ENCODE results near the gene CCDC144A.
"Not testable (repeated sequence)": the region's sequence is repeated elsewhere in the genome, so short reads cannot be mapped to it uniquely, and the experiment has no call there.

The CCDC144A gene

DNA sequence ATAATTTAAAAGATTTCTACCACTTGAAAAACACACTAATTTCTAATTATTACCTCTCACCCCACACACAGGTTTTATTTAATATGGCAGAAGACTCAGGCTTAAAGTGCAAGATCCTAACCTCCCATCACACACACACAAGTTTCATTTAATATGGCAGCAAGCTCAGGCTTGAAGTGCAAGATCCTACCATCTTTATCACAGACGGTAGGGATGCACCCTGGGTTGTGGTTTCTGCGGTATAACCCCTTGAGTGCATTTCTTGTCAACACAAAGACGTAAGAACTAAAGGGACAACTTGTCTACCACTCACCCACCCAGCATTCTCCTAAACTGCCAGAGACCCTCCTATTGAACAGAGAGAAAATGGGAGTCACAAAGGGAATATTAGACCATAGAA lies 68.1 kb downstream of the CCDC144A start:
- DNase-seq = not testable (repeated sequence)

DNA sequence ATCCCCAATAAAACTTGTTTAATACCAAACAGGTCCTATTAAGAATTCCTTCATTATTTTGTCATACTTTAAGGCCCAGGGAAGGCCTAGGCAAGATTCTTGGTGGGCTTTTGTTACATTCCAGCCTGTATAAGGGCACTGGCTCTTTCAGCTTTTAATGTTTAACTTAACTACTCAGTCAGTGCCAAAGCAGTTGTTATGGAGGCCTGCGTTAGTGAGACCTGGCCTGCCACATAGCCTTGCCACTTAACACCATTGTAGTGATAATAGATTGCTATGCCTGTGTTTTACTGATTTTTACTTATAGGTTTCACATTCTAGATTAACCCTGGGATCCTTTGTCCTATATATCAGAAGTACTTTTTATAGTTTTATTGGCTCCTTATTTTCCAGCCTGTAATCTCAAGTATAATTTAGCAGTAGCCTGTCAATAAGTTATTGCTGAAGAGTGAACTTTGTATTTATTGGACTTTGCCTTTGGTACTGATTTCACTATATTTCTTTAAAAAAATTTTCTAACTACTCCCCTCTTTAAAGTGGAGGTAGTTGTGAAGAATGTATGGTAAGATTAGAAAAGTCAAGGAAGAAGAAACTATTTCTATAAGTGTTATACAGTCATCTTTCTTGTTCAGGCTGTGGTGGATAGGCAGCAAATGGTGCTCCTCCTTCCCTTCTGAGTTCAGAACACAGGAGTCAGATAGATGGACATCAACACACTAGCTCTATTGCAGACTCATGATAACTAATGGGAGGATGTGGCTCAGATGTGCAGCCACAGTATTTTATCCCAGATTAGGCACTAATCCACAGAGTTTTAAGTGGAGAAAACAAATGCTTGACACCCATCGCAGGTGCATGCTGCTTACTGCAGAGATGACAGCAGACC lies 78.5 kb downstream of the CCDC144A start:
- DNase-seq = not testable (repeated sequence)

DNA sequence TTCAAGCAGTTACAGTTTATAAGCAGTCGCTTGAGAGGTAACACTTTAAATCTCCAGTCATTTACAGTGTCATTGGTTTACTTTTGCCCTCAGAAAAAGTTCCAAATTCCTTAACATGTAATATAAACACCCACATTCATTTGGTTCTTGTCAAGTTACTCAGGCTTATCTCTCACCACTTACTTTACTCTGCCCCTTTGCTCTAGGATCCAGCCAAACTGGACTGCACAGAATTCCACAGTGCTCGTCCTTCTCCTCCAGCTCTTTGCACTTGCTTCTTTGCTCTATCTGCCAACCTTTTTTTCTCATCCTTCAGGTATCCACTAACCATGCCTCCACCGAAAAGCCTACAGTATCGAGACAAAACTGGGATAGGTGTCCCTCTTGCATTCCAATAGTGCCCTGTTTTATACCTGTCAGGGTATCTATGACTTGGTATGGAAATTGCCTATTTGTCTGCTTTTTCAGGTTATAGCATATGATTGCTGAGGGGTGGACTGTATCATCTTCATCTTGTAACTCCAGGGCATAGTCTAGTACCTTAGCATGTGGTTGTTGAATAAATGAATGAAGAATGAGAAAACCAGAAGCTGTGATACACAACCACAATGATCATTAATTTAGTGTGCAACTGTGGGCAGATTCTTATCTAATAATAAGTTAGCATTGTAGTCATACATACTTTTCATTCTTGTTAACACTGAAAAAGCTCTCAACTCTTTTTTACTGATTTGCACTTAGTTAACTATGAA lies 82.5 kb downstream of the CCDC144A start:
- DNase-seq = not testable (repeated sequence)

DNA sequence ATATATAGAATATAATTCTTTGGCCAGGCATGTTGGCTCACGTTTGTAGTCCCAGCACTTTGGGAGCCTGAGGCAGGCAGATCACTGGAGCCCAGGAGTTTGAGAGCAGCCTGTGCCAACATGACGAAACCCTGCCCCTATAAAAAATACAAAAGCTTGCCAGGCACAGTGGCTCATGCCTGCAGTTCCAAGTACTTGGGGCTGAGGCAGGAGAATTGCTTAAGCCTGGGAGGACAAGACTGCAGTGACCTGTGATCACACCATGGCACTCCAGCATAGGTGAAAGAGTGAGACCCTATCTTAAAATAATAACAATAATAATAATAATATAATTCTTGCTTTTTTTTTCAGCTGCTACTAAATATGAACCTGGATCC lies 83.1 kb downstream of the CCDC144A start:
- DNase-seq = not testable (repeated sequence)

DNA sequence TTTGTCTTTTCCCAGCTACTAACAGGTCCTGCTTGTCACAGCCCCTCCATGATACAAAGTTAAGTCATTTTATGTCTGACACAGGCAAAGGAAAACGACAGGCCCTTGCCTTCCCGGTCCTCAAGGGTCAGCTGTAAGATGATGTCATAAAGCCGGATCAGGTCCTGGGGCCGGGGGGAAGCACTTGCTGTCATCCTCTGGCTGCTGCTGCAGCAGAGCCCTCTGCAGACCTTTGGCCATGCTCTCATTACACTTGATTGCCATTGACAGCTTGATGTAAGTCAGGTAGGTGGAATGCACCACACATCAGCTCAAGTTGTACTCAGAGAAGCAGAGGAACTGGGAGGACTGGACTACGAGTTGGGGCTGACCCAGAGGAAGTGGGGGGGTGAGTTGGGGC lies 97.8 kb downstream of the CCDC144A start:
- DNase-seq = not testable (repeated sequence)

DNA sequence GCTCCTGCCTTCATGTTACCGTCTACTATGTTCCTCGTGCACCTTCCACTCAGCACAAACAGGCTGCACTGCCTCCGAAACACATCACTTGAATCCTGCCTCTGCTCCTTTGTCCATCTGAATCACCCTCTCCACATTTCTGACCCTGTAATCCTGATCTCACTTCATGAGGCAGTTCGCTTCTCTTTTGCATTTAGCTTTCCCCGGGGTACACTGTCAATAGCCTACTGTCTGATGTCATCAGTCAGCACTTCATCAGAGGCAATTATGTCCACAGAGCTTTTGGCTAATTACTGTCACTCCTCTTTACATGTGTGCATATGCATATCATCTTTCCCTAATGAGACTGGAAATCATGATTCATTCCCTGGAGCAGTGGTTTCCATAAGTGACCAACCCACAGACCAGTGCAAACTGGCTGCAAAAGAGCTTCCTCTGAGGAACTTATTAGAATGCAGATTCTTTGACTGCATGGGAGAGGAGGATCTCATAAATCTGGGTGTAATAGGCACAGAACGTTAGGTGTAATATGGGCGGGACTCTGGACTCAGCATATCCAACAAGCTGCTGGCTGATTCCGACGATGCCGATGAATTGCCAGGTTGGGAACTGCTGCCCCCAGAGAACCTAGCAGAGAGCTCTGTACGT lies 99.0 kb downstream of the CCDC144A start:
- DNase-seq = not testable (repeated sequence)

DNA sequence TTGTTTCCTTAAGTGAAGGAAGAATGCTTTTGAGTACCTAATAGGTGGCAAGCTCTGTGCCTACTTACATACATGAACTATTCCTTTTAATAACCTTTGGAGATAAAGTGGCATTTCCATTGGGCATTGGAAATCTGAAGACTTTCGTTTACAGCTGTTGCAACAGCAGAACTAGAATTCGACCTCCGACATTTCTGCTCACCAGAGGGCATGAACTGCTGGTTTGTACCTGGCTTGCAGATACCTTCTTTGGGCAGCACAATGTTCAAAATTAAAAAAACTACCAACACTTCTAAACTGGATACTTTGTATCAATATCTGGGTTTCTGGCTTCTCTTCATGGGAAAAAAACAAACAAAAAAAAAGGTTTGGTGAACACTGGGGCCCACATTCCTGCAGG lies 99.6 kb downstream of the CCDC144A start:
- not testable (repeated sequence) for DNase-seq

DNA sequence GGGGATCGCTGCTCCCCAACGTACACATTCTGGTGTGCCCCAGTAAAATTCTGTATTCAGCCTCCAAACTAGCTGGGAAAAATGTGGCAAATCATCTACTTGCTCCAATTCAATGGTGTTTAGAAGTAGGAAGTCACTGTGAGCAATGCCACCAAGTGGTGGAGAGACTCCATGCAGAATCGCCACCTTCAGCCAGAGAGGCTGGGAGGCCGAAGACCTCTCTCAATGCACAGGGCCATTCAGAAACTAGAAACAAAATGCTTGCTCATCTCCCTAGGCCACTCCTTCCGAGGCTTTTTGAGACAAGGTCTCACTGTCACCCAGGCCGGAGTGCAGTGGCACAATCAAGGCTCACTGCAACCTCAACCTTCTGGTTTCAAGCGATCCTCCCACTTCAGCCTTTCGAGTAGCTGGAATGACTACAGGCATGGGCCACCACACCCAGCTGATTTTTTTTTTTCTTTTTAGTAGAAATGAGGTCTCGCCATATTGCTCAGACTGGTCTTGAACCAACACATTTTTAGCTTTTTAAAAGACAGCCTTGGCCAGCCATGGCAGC lies 100.4 kb downstream of the CCDC144A start:
- not testable (repeated sequence) for DNase-seq

DNA sequence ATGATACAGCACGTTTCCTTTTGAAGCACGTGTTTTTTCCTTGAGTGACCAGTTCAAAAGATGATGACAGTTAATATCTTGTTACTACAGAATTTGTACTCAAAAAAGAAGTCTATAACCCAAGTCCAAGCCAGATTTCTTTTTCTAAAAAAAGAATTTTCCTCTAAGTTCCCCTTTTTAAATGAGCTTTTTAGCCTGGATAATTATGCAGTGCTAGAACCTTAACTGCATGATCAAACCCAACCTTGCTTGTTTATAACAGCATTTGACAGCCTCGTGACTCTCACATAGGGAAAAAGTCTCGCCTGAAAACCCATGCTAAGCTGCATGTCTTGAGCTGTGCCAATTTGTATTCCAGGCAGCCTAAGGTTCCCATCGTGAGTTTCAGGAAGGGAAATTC lies 104.2 kb downstream of the CCDC144A start:
- not testable (repeated sequence) for DNase-seq

DNA sequence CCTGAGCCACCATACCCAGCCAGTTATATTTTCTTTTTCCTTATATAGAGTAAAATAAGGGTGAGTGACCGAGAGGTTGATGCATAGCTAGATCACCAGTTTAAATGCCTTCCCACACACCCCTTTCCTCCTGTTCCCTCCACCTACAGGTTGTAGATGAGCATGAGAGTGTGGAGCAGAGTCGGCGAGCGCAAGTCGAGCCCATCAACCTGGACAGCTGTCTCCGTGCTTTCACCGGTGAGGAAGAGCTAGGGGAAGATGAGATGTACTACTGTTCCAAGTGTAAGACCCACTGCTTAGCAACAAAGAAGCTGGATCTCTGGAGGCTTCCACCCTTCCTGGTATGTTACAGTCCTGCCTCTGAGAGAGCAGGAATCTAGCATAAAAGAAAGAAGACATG lies 105.9 kb downstream of the CCDC144A start:
- DNase-seq = not testable (repeated sequence)

DNA sequence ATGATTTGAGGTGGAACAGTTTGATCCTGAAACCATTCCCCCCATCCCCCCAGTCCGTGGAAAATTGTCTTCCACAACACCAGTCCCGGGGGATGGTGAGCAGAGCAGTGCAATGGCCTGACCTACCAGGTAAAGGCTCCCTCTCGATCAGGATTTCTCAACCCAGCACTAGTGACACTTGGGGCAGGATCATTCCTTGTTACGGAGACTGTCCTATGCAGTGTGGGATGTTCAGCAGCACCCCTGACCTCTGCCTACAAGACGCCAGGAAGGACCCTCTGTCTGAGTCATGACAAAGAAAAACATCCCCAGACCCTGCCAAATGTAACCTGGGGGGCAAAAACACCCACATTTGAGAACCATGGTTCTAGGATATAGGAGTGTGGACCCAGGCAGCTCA lies 114.8 kb downstream of the CCDC144A start:
- DNase-seq = not testable (repeated sequence)

DNA sequence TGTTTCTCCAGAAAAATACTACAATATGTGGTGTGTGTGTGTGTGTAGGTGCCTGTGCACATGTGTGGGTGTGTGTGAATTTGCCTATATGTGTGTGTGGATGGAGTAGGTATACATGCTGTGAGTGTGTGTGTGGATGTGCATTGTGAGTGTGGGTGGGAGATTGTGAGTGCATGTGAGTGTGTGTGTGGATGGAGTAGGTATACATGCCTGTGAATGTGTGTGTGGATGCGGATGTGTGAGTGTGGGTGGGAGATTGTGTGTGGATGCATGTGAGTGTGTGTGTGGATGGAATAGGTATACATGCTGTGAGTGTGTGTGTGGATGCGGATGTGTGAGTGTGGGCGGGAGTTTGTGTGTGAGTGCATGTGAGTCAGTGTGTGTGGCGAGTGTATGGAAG lies 116.6 kb downstream of the CCDC144A start:
- not testable (repeated sequence) for DNase-seq

DNA sequence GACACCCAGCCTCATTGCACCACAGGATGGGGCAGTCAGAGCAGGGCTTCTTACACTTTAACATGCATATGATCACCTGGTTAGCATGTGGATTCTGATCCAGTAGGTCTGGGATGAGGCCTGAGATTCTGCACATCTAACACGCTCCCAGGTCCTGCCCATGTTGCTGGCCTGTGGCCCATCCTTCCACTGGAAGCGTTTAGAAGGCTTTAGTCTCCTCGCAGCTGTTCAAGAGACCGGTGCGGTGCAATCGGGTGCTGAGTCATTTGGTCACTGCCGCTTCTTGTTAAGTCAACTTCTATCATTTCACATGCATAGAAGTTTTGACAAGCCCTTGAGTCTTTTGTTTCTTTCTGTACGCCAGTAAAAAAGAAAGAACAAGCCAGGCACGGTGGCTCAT lies 117.6 kb downstream of the CCDC144A start:
- not testable (repeated sequence) for DNase-seq

DNA sequence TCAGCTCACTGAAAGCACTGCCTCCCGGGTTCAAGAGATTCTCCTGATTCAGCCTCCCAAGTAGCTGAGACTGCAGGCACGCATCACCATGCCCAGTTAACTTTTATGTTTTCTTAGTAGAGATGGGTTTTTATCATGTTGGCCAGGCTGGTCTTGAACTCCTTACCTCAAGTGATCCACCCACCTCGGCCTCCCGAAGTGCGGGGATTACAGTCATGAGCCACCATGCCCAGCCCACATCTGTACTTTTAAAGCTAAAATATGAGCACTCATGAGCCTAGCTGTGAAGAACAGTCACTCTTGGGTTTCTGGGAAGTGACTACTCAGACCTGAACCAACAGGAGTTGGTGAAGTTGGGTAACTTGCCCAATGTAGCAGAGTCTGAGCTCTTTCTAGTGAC lies 120.2 kb downstream of the CCDC144A start:
- DNase-seq = not testable (repeated sequence)

DNA sequence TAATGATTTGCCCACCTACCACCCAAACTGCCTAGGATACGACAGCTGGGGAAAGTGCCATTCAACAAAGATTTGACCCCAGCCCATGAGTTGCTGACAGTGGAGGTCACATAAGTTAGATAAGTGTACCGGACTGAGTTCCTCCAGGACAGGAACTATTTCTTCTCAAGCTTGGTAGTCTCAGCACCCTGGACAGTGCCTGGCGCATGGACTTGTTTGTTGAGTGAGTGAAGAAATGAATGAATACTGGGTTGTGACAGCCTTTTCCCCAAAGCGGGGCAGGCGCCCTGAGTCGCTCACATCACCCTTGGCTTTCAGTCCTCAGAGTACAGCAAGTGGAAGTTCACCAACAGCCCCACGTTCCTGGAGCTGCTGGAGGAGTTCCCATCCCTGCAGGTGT lies 122.1 kb downstream of the CCDC144A start:
- not testable (repeated sequence) for DNase-seq

DNA sequence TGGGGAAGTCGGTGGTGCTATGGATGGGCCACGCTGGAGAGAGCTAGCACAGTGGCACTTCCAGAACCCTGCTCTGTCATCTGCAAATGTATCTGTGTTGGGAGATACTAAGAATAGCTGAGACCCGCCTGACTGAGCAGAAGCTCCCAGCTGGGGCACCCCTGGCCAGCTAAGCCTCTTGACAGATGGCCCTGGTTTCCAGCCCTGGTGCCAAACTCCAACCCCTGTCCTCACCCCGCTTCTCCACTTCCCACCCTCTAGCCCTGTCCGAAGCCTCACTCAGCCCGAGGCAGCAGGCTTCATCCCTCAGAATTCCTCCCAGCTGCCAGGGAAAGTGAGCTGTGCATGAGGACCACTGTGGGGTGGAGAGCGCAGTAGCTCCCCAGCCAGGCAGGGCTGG lies 124.4 kb downstream of the CCDC144A start:
- no peak for DNase-seq

DNA sequence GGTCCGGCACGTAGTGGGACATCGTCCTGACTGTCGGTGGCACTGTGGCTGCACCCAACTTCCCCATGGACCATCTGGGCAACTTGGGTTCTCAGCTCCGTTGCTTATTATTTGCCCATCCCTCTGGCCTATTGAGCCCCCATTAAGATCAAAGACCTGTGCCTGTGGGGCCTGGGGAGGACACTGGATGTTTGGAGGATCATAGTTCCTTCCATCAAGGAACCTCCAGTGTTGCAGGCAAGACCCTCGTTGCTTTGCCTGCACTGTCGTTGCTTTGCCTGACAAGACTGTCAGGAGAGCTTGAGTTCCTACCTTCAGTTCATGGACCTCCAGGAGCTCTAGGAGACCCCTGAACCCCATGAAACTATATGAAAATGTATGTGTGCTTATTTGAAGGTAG lies 127.2 kb downstream of the CCDC144A start:
- DNase-seq = no peak

DNA sequence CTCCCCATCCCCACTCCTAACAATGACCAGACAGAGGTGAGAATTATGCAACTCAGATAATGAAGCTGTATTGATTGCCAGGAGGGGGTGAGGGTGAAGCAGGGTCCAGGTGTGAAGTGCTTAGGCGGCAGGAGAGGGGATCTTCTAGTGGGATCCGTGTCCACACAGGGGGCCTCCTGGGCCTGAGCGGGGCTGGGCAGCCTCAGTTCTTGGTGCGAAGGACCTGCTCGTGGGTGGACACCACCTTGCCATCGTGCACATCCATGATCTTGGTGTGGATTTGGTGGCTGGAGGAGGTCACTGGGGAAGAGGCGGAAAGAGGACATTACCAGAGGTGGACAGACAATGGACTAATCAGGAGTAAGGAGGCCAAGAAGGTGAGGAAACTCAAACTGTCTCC lies 127.9 kb downstream of the CCDC144A start:
- DNase-seq = not testable (repeated sequence)

DNA sequence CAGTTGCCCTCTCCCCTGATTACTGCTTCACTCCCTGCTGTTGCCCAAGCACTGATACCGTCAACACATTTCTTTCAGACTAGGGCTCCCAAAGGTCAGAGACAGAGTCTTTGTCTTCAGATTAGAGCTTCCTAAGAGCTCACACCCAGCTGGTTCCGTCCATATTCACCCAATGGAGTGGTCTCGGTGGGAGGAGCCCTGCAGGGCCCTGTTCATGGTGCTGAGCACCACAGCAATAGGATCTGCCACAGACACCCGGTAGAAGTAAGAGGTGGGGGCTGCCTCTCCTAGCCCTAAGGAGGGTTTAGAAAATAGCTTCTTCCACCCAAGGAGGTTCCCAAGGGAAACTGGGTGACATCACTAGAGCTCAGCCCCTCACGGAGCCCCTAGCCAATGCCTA lies 128.3 kb downstream of the CCDC144A start:
- no peak for DNase-seq

DNA sequence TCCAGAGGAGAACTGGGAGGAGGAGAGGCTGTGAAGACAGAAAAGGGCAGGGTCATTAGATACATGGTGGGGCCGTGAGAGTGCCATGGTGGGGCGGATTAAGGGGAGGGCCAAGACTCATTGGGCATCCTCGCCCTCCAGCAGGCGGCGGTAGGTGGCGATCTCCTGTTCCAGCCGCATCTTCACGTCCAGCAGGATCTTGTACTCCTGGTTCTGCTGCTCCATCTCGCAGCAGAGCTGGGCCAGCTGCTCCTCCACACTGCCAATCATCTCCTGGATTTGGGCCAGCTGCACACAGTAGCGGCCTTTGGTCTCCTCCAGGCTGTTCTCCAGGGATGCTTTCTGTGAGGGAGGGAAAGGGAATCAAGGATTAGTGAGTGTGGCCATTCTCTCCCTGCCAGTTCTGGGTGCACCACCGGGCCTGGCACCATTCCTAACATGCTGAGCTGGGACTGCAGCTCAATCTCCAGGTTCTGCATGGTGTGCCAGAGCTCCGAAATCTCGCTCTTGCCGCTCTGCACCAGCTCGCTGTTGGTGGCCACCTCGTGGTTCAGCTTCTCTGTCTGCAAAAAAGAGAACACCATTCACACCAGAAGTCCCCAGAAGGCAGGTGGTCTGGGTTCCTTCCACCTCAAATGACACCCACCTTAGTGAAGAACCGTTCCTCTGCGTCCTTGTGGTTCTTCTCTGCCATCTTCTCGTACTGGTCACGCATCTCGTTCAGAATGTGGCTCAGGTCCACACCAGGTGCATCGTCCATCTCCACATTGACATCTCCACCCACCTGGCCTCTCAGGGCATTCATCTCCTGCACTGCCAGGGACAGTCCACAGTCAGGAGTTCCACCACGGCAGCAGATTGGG lies 129.0 kb downstream of the CCDC144A start:
- no peak for DNase-seq

DNA sequence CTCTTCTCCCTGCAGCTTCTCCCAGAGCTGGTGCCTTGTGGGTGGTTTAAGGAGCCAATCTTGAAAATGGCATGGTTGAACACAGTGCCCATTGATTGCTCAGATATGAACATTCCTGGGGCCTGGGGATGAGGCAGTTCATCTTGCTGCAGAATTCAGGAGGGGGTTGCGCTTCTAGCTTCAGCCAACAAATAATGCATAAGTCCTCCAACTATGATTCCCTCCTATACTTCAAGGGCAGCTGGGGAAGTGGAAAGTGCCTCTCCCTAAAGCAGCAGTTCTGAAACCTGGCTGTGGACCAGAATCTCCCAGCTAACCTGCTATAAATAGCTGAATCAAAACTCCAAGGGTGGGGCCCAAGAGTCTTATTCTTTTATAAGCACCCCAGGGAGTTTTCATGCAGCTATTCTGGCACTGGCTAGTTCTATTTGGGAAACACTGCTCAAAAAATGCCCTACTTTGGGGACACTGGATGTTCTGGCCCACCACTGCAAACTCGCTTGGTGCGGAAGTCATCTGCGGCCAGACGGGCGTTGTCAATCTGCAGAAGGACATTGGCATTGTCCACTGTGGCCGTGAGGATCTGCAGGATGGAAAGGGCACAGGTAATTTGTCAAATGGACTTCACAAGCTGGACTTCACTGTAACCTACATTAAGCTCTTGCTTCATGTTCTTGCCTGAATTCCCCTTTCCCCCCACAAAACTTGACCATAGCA lies 130.3 kb downstream of the CCDC144A start:
- no peak for DNase-seq
